ENCODE data around the gene UBP1. TPM values are rescaled to one million over a fixed set of nuclear protein-coding genes. Genes with fewer than 3 reads are reported as not detected.

The UBP1 gene
- total RNA-seq, 1 donor: 79.5 TPM

DNA sequence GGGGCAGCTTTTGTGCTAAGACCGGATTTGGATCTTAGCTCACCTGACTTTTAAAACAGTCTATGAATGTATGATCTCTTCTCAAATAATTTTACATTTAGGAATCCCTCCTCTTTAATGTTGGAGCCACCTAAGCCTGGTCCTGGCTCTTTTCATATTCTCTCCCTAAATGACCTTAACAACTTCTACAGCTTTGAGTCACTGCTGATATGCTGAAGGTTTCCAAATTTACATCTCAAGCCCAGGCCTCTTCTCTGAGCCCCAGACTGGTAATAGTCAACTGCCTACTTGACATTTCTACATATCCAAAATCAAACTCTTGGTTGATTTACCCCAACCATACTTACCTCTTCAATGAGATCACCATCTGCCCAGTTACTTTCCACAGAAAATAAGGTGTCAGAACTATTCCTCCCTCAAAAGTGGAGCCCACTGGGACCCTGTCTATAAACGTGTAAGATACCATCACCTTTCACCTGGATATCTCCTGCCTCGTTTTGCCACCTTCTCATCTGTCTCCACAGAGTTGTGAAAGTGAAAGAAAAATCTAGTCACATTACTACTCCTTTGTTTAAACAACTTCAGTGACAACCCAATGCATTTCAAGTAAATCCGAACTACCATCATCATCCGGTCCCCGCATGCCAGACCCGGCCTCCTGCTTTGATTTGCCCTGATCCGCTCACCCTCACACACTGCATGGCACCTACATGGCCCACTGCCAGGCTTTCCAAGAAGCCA lies 48.8 kb downstream of the UBP1 start:
- no peak for DNase-seq (ENCODE audit: low read depth)
- no peak overlapping the region for H3K4me3 ChIP-seq (ENCODE audit: low read depth, low read length)
- TF ChIP-seq, protein P1, sequence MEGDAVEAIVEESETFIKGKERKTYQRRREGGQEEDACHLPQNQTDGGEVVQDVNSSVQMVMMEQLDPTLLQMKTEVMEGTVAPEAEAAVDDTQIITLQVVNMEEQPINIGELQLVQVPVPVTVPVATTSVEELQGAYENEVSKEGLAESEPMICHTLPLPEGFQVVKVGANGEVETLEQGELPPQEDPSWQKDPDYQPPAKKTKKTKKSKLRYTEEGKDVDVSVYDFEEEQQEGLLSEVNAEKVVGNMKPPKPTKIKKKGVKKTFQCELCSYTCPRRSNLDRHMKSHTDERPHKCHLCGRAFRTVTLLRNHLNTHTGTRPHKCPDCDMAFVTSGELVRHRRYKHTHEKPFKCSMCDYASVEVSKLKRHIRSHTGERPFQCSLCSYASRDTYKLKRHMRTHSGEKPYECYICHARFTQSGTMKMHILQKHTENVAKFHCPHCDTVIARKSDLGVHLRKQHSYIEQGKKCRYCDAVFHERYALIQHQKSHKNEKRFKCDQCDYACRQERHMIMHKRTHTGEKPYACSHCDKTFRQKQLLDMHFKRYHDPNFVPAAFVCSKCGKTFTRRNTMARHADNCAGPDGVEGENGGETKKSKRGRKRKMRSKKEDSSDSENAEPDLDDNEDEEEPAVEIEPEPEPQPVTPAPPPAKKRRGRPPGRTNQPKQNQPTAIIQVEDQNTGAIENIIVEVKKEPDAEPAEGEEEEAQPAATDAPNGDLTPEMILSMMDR (IDR thresholded peaks at IDR 0.05; ENCODE audit: insufficient read depth, low read depth, low read length): no peak

DNA sequence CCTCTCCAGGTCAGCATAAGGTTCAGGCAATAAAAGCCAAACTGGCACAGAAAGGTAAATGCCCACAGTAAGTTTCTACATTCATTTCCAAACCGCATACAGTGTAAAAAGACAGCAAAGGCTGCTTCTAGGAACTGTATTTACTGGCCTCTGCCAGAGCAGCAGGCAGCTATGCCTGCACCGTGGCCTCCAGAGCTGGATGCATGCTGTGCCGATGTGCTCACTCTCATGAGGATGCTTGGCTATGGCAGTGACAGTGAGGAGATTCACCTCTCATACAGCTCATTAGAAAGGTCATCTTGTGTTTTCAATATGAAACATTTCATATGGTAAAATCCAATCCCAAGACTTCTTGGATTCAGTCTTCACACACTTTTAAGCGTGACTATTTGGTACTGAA lies 50.3 kb downstream of the UBP1 start:
- TF ChIP-seq, protein P1 (IDR thresholded peaks at IDR 0.05; ENCODE audit: insufficient read depth, low read depth, low read length): no peak
- no peak for DNase-seq (ENCODE audit: low read depth)
- no peak overlapping the region for H3K4me3 ChIP-seq (ENCODE audit: low read depth, low read length)

DNA sequence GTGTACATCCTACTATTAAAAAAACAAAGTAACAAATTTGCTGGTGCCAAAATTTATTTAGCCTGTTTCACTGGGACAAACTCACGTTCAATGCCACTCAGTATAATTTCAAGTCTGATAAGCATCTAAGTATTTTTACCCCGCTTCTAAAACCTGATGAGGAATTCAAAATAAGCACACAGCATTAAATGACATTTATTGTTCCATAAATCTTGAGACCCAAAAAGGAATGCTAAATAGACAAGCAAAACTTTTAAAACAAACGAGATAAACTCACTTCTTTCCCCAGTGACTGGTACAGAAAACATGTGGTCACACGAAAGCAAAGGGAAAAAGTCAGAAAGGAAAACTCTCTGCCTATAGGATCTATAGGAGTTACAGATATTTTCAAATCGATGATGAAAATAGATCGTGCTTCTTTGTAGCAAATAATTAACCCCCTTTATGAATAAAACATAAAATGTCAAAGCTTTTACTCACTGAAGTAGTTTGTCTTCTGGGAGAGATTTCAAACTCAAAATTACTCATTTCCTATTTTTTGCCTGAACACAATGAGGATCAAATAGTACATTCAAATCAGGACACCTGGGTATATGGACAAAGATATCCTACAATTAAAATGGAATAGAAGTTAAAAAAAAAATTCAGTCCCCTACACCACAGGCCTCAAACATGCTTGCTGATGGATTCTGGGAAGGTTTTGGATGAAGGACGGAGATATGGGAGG lies 51.7 kb downstream of the UBP1 start:
- TF ChIP-seq, protein P1 (IDR thresholded peaks at IDR 0.05; ENCODE audit: insufficient read depth, low read depth, low read length): no peak
- DNase-seq (ENCODE audit: low read depth): peak; percentile 19

DNA sequence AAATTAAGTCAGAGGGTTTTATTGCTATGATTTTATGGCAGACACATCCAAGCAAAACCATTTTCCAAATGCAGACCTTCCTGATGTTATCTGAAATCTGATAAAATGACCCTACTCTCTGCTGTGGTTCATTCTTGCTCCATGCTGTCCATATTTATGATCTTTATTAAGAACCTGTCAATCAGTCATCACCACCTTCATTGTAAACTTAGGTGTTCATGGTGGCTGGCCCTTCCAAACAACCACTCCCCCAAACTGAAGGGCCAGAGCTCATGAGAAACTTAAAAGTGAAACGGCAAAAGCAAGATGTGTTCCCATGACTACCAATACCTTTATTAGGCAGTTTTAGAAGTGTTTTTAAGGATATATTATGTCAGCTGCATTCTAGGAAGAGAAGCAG lies 53.6 kb downstream of the UBP1 start:
- TF ChIP-seq, protein P1 (IDR thresholded peaks at IDR 0.05; ENCODE audit: insufficient read depth, low read depth, low read length): no peak
- H3K4me3 ChIP-seq (ENCODE audit: low read depth, low read length): no peak overlapping the region
- no peak for DNase-seq (ENCODE audit: low read depth)

More for the DNA sequence above, 51.7 kb downstream of the UBP1 start:
- no peak overlapping the region for H3K4me3 ChIP-seq (ENCODE audit: low read depth, low read length)

DNA sequence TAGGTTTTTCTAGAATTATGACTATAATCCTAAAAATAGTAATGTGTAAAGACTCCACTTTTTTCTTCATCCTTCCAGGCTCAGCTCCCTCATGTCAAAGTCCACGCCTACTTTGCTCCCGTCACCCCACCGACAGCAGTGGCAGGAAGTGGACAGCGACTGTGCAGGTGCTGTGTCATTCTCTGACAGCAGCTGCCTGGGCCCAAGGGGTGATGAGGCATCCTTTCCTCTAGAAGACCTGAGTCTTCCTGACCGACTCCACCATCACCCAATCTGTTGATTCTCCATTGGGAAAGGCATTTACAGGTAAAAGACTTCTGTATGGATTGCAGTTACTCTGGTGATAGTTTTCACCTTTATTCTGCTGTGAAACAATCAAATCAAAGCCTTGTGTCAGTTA lies 54.8 kb downstream of the UBP1 start:
- no peak for DNase-seq (ENCODE audit: low read depth)
- TF ChIP-seq, protein P1 (IDR thresholded peaks at IDR 0.05; ENCODE audit: insufficient read depth, low read depth, low read length): no peak
- no peak overlapping the region for H3K4me3 ChIP-seq (ENCODE audit: low read depth, low read length)

DNA sequence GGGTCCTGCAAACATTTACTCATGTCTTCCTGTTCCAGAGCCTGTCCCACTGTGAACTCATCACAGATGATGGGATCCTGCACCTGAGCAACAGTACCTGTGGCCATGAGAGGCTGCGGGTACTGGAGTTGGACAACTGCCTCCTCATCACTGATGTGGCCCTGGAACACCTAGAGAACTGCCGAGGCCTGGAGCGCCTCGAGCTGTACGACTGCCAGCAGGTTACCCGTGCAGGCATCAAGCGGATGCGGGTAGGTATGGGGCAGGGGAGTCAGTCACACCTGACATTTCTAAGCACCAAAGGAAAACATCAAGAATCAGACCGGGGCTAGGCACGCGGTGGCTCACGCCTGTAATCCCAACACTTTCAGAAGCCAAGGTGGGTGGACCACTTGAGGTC lies 56.3 kb downstream of the UBP1 start:
- DNase-seq (ENCODE audit: low read depth): no peak
- H3K4me3 ChIP-seq (ENCODE audit: low read depth, low read length): no peak overlapping the region
- TF ChIP-seq, protein P1 (IDR thresholded peaks at IDR 0.05; ENCODE audit: insufficient read depth, low read depth, low read length): no peak

Data from fibroblast of villous mesenchyme (primary cell).